ENCODE data around the gene EIF3J. TPM values are rescaled to one million over a fixed set of nuclear protein-coding genes. Genes with fewer than 3 reads are reported as not detected.

Gene EIF3J
- total RNA-seq, 1 experiment from 2014 or later, result 38.2 TPM

DNA sequence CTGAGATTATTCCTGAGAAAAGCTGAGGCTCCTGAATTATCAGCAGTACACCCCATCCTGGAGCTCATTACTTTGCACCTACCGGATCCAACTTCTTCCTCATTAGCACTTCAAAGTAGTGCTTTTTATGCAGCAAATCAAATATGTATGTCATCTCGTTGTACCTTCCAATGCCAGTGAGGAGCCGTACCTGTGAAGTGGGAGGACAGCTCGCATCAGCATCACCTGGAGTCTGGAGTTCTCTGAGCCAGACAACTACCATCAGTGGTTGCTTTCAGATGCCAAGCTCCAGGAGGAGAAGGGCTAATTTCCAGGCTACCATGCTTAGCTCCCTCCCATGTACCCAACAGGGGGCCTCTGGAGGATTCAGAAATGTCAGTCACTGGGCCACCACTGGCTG, 32.4 kb downstream of the EIF3J start:
- Histone ChIP-seq H3K9me3 (ENCODE audit: low read length) (no peaks in the 10 kb centered on the region), H3K9me2 (replicated peaks; ENCODE audit: low read length) (no peaks in the 10 kb centered on the region), H3K4me1 (ENCODE audit: insufficient read depth, low read length) (no peaks in the 10 kb centered on the region), H3K36me3 (ENCODE audit: low read depth, low read length) (peaks cover 26% of the 10 kb centered on the region), H2AFZ (ENCODE audit: low read length) (no peak overlapping the region), H3K9ac (ENCODE audit: low read length) (no peak overlapping the region), H3K4me2 (ENCODE audit: low read length) (no peak overlapping the region), H3K27ac (ENCODE audit: low read length) (no peak overlapping the region), H3K27me3 (ENCODE audit: low read length) (no peaks in the 10 kb centered on the region), H3K79me2 (ENCODE audit: low read length) (no peaks in the 10 kb centered on the region), H3F3A (ENCODE audit: low read length, unreplicated experiment) (peaks cover 5% of the 10 kb centered on the region), H4K20me1 (ENCODE audit: low read length) (no peaks in the 10 kb centered on the region), H3K4me3 (ENCODE audit: low read length) (no peak overlapping the region)
- intact Hi-C loops (cut with micrococcal nuclease), result no loop called here
- TF ChIP-seq EZH2phosphoT487 (IDR thresholded peaks at IDR 0.05; ENCODE audit: borderline replicate concordance, low read length) (no peak), EZH2 (IDR thresholded peaks at IDR 0.05; ENCODE audit: low read length, unreplicated experiment) (no peak)
- TF ChIP-seq, protein P1, sequence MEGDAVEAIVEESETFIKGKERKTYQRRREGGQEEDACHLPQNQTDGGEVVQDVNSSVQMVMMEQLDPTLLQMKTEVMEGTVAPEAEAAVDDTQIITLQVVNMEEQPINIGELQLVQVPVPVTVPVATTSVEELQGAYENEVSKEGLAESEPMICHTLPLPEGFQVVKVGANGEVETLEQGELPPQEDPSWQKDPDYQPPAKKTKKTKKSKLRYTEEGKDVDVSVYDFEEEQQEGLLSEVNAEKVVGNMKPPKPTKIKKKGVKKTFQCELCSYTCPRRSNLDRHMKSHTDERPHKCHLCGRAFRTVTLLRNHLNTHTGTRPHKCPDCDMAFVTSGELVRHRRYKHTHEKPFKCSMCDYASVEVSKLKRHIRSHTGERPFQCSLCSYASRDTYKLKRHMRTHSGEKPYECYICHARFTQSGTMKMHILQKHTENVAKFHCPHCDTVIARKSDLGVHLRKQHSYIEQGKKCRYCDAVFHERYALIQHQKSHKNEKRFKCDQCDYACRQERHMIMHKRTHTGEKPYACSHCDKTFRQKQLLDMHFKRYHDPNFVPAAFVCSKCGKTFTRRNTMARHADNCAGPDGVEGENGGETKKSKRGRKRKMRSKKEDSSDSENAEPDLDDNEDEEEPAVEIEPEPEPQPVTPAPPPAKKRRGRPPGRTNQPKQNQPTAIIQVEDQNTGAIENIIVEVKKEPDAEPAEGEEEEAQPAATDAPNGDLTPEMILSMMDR (conservative IDR thresholded peaks at IDR 0.05; ENCODE audit: low read depth, low read length), result no peak
- POLR2A ChIA-PET (ENCODE audit: unreplicated experiment), result no interaction called here
- no peak for ATAC-seq
- DNase-seq, result no peak
- CTCF ChIA-PET, result no interaction called here
- no TSS peak for BruUV-seq (replicated peaks)

DNA sequence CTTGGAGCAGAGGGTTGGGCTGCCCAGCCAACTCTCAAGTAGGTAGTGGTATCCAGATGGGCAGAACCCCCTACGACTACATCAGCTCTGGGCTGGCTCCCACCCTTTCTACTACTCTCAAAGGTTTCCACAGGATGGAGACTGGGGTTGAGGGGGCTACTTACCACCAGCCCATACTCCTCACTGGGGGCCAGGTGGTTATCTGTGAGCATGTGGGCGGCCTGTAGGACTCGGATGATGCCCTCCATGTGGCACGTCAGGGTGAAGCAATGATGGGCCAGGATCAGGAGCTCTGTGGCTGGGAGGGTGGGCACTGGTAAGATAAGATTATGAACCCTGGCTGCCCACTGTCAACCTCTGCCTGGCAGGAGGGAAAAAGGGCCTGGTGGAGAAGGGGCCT, 33.4 kb downstream of the EIF3J start:
- H3K9ac ChIP-seq (ENCODE audit: low read length), result no peak overlapping the region
- intact Hi-C loops (cut with micrococcal nuclease), result no loop called here
- no peaks in the 10 kb centered on the region for H3K4me1 ChIP-seq (ENCODE audit: insufficient read depth, low read length)
- peaks cover 15% of the 10 kb centered on the region for H3K36me3 ChIP-seq (ENCODE audit: low read depth, low read length)
- no peaks in the 10 kb centered on the region for H4K20me1 ChIP-seq (ENCODE audit: low read length)
- H3K27ac ChIP-seq (ENCODE audit: low read length), result no peak overlapping the region
- no peaks in the 10 kb centered on the region for H3K79me2 ChIP-seq (ENCODE audit: low read length)
- ATAC-seq (no peak), DNase-seq (no peak)
- no peaks in the 10 kb centered on the region for H3K9me3 ChIP-seq (ENCODE audit: low read length)
- H3F3A ChIP-seq (ENCODE audit: low read length, unreplicated experiment), result peaks cover 5% of the 10 kb centered on the region
- no peaks in the 10 kb centered on the region for H3K27me3 ChIP-seq (ENCODE audit: low read length)
- ChIA-PET POLR2A (ENCODE audit: unreplicated experiment) (no interaction called here), CTCF (no interaction called here)
- H3K4me3 ChIP-seq (ENCODE audit: low read length), result no peak overlapping the region
- BruUV-seq (replicated peaks), result no TSS peak
- TF ChIP-seq, protein P1 (conservative IDR thresholded peaks at IDR 0.05; ENCODE audit: low read depth, low read length), result no peak
- no peak for TF ChIP-seq EZH2 (IDR thresholded peaks at IDR 0.05; ENCODE audit: low read length, unreplicated experiment)
- TF ChIP-seq EZH2phosphoT487 (IDR thresholded peaks at IDR 0.05; ENCODE audit: borderline replicate concordance, low read length), result no peak
- H3K9me2 ChIP-seq (replicated peaks; ENCODE audit: low read length), result no peaks in the 10 kb centered on the region
- no peak overlapping the region for H2AFZ ChIP-seq (ENCODE audit: low read length)
- no peak overlapping the region for H3K4me2 ChIP-seq (ENCODE audit: low read length)

DNA sequence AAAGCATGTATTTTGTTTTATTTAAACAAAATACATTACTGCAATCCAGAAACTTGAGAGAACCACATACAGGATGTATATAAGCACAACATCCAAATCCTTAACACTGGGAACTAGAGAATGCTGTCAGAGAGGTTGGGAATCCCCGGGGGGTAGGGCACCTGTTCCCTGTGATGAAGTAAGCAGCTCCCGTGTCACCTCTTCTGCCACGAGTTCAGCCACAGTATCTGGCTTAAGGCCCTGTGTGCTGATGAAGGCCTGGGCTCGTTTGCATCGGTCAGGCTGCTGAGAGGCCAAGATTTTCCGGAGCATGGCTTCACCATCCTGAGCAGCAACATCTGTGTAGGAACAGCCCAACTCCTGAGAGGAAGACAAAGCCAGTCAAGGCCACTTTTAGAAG, 36.4 kb downstream of the EIF3J start:
- Histone ChIP-seq H2AFZ (ENCODE audit: low read length) (no peak overlapping the region), H3K4me1 (ENCODE audit: insufficient read depth, low read length) (no peaks in the 10 kb centered on the region), H3K9me2 (replicated peaks; ENCODE audit: low read length) (no peaks in the 10 kb centered on the region), H3K36me3 (ENCODE audit: low read depth, low read length) (peaks cover 3% of the 10 kb centered on the region; the same call in 1 of the 2 replicates), H4K20me1 (ENCODE audit: low read length) (no peaks in the 10 kb centered on the region), H3K4me2 (ENCODE audit: low read length) (no peak overlapping the region), H3F3A (ENCODE audit: low read length, unreplicated experiment) (no peaks in the 10 kb centered on the region), H3K9ac (ENCODE audit: low read length) (no peak overlapping the region), H3K27ac (ENCODE audit: low read length) (no peak overlapping the region), H3K27me3 (ENCODE audit: low read length) (no peaks in the 10 kb centered on the region), H3K79me2 (ENCODE audit: low read length) (no peaks in the 10 kb centered on the region), H3K4me3 (ENCODE audit: low read length) (no peak overlapping the region), H3K9me3 (ENCODE audit: low read length) (no peaks in the 10 kb centered on the region)
- DNase-seq (no peak), ATAC-seq (no peak)
- TF ChIP-seq EZH2 (IDR thresholded peaks at IDR 0.05; ENCODE audit: low read length, unreplicated experiment) (no peak), EZH2phosphoT487 (IDR thresholded peaks at IDR 0.05; ENCODE audit: borderline replicate concordance, low read length) (no peak)
- TF ChIP-seq, protein P1 (conservative IDR thresholded peaks at IDR 0.05; ENCODE audit: low read depth, low read length), result no peak
- BruUV-seq (replicated peaks), result no TSS peak
- POLR2A ChIA-PET (ENCODE audit: unreplicated experiment), result no interaction called here
- CTCF ChIA-PET, result no interaction called here
- intact Hi-C loops (cut with micrococcal nuclease), result no loop called here

All from PC-3 (cell line).